ENCODE data around the gene ELP1. TPM values are rescaled to one million over a fixed set of nuclear protein-coding genes. Genes with fewer than 3 reads are reported as not detected.
A peak's percentile ranks its signal among the peaks of the same experiment; 100 is the strongest.

The ELP1 gene
- total and polyA plus RNA-seq, 7 experiments from 2014 or later: 13.7 to 41.4 (median 25.1) TPM

DNA sequence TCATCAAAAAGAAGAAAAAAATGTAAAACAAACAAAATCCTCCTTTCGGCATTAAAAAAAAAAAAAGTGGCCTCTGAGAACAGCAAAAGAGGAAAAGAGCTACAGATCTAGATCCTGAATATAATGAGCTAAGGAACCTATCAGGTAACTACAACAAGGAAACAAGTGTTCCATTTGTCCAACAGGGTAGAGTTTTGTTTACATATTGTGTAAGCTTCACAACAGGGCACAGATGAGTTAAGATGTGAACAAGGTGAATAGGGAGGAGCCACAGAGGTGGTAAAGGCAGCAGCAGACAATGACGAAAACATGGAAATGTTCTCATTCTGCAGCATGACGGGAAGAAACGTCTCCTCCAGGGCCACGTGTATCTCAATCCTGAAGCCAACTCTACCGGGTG lies 14.4 kb downstream of the ELP1 start:
- ChIA-PET CTCF (interaction anchor here (0.6 kb wide), 1 partner anchor 267 kb away, joined by 3 read pairs; no protein-coding TSS in a partner anchor), POLR2A (interaction anchor here (1.0 kb wide), 1 partner anchor 14 kb away, joined by 3 read pairs; the partner anchor contains the start of genes ABITRAM and ELP1)
- Histone ChIP-seq H3K4me3 (ENCODE audit: low read length) (no peak overlapping the region), H3K4me1 (ENCODE audit: control insufficient read depth in 2 of 2, insufficient read depth in 2 of 2, low read length in 2 of 2) (no peaks in the 10 kb centered on the region), H3K27me3 (ENCODE audit: control insufficient read depth in 2 of 2, insufficient read depth in 2 of 2, low read length in 2 of 2) (no peaks in the 10 kb centered on the region), H3K36me3 (ENCODE audit: control insufficient read depth in 2 of 3, insufficient read depth in 3 of 3, low read length in 3 of 3) (peaks cover 4 to 75% (median 31%) of the 10 kb centered on the region in 3 experiments), H3K27ac (ENCODE audit: low read depth, low read length) (no peak overlapping the region), H3K9me3 (ENCODE audit: control insufficient read depth in 2 of 3, low read length in 3 of 3) (no peaks in the 10 kb centered on the region)
- intact Hi-C loops (cut with micrococcal nuclease): no loop called here
- no peak for DNase-seq
- peaks cover 3 to 67% (median 30%) of the 10 kb centered on the region in 5 donors for H3K36me3 Mint-ChIP-seq
- peak overlapping the region in 2 of 9 donors; percentile 22 to 48 for H3K27ac Mint-ChIP-seq
- no peak for ATAC-seq
- H3K4me1 Mint-ChIP-seq: peaks cover 0 to 3% (median 0%) of the 10 kb centered on the region in 7 donors
- no peaks in the 10 kb centered on the region for H3K27me3 Mint-ChIP-seq
- no peaks in the 10 kb centered on the region for H3K9me3 Mint-ChIP-seq
- H3K4me3 Mint-ChIP-seq: no peak overlapping the region

DNA sequence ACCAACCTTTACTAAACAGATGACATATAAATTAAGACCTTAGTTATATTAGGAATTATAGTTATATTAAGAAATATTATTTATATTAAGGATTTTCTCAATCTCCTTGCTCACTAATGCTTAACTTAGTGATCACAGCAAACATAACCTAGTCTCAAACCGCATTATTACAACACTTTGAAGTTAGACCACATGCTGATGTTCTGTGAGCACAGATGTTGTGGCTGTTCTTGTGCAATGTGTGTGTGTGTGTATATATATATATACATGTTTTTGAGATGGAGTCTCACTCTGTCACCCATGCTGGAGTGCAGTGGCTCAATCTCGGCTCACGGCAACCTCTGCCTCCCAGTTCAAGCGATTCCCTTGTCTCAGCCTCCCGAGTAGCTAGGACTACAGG lies 20.5 kb downstream of the ELP1 start:
- peaks cover 0 to 61% (median 14%) of the 10 kb centered on the region in 3 experiments for H3K36me3 ChIP-seq (ENCODE audit: control insufficient read depth in 2 of 3, insufficient read depth in 3 of 3, low read length in 3 of 3)
- no peaks in the 10 kb centered on the region for H3K27me3 ChIP-seq (ENCODE audit: control insufficient read depth in 2 of 2, insufficient read depth in 2 of 2, low read length in 2 of 2)
- H3K9me3 ChIP-seq (ENCODE audit: control insufficient read depth in 2 of 3, low read length in 3 of 3): no peaks in the 10 kb centered on the region
- peak overlapping the region in 1 of 9 donors; percentile 57 for H3K27ac Mint-ChIP-seq
- POLR2A ChIA-PET: no interaction called here
- intact Hi-C loops (cut with micrococcal nuclease): no loop called here
- no peak overlapping the region for H3K4me3 ChIP-seq (ENCODE audit: low read length)
- peaks cover 12 to 55% (median 29%) of the 10 kb centered on the region in 5 donors for H3K36me3 Mint-ChIP-seq
- H3K4me1 ChIP-seq (ENCODE audit: control insufficient read depth in 2 of 2, insufficient read depth in 2 of 2, low read length in 2 of 2): peaks cover 7% of the 10 kb centered on the region in 2 donors
- no peak overlapping the region for H3K27ac ChIP-seq (ENCODE audit: low read depth, low read length)
- peaks cover 9 to 22% (median 15%) of the 10 kb centered on the region in 7 donors for H3K4me1 Mint-ChIP-seq
- no peaks in the 10 kb centered on the region for H3K27me3 Mint-ChIP-seq
- H3K9me3 Mint-ChIP-seq: no peaks in the 10 kb centered on the region
- H3K4me3 Mint-ChIP-seq: no peak overlapping the region
- DNase-seq: no peak
- CTCF ChIA-PET: no interaction called here
- ATAC-seq: peak; percentile 58

DNA sequence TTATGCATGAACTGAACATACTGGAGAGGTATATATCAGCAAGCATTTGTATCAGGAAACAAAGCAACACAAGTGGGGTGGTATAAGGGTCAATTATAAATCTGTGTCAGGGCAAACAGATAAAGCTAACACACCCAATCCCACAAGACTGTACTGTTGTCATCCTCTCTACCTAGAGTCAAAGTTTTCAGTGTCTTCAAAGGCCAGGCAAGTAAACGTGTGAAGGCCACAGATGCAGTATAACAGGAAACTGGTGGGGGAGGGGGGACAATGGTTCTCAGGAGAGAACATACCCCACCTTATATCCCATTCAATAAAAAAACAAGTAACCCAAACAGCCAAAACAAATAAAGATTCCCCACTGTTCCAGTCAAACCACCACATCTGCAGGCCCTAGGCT lies 22.1 kb downstream of the ELP1 start:
- CTCF ChIA-PET: no interaction called here
- H3K27ac ChIP-seq (ENCODE audit: low read depth, low read length): peak overlapping the region; percentile 30

GRCh38 chr9:108910914-108911313 lies 23.0 kb downstream of the ELP1 start:
- CTCF ChIA-PET: no interaction called here
- Histone ChIP-seq H3K36me3 (ENCODE audit: control insufficient read depth in 2 of 3, insufficient read depth in 3 of 3, low read length in 3 of 3) (peaks cover 5 to 67% (median 10%) of the 10 kb centered on the region in 3 experiments), H3K27ac (ENCODE audit: low read depth, low read length) (no peak overlapping the region)

More for the DNA sequence above, 22.1 kb downstream of the ELP1 start:
- Mint-ChIP-seq H3K9me3 (no peaks in the 10 kb centered on the region), H3K27ac (peak overlapping the region in 8 of 9 donors; percentile 14 to 90 (median 64)), H3K36me3 (peaks cover 18 to 56% (median 42%) of the 10 kb centered on the region in 5 donors), H3K27me3 (no peaks in the 10 kb centered on the region), H3K4me3 (peak overlapping the region in 5 of 10 donors; percentile 6 to 30 (median 17)), H3K4me1 (peaks cover 9 to 22% (median 15%) of the 10 kb centered on the region in 7 donors)
- Histone ChIP-seq H3K36me3 (ENCODE audit: control insufficient read depth in 2 of 3, insufficient read depth in 3 of 3, low read length in 3 of 3) (peaks cover 5 to 62% (median 13%) of the 10 kb centered on the region in 3 experiments), H3K4me1 (ENCODE audit: control insufficient read depth in 2 of 2, insufficient read depth in 2 of 2, low read length in 2 of 2) (peaks cover 7% of the 10 kb centered on the region in 2 donors), H3K9me3 (ENCODE audit: control insufficient read depth in 2 of 3, low read length in 3 of 3) (no peaks in the 10 kb centered on the region), H3K4me3 (ENCODE audit: low read length) (no peak overlapping the region), H3K27me3 (ENCODE audit: control insufficient read depth in 2 of 2, insufficient read depth in 2 of 2, low read length in 2 of 2) (no peaks in the 10 kb centered on the region)
- POLR2A ChIA-PET: no interaction called here
- intact Hi-C loops (cut with micrococcal nuclease): no loop called here
- peak; percentile 54 for ATAC-seq
- DNase-seq: peak in 5 of 9 donors; percentile 18 to 40 (median 20)

GRCh38 chr9:108910402-108910801 lies 23.5 kb downstream of the ELP1 start:
- peaks cover 7% of the 10 kb centered on the region in 2 donors for H3K4me1 ChIP-seq (ENCODE audit: control insufficient read depth in 2 of 2, insufficient read depth in 2 of 2, low read length in 2 of 2)
- POLR2A ChIA-PET: no interaction called here
- no peak overlapping the region for H3K4me3 Mint-ChIP-seq
- H3K4me3 ChIP-seq (ENCODE audit: low read length): no peak overlapping the region
- no peaks in the 10 kb centered on the region for H3K9me3 Mint-ChIP-seq
- no peak overlapping the region for H3K27ac ChIP-seq (ENCODE audit: low read depth, low read length)
- H3K36me3 ChIP-seq (ENCODE audit: control insufficient read depth in 2 of 3, insufficient read depth in 3 of 3, low read length in 3 of 3): peaks cover 5 to 67% (median 13%) of the 10 kb centered on the region in 3 experiments
- CTCF ChIA-PET: no interaction called here
- no peak for DNase-seq
- peak overlapping the region in 6 of 9 donors; percentile 6 to 90 (median 65) for H3K27ac Mint-ChIP-seq
- intact Hi-C loops (cut with micrococcal nuclease): no loop called here
- H3K9me3 ChIP-seq (ENCODE audit: control insufficient read depth in 2 of 3, low read length in 3 of 3): no peaks in the 10 kb centered on the region
- no peak for ATAC-seq
- no peaks in the 10 kb centered on the region for H3K27me3 Mint-ChIP-seq
- no peaks in the 10 kb centered on the region for H3K27me3 ChIP-seq (ENCODE audit: control insufficient read depth in 2 of 2, insufficient read depth in 2 of 2, low read length in 2 of 2)
- peaks cover 20 to 55% (median 36%) of the 10 kb centered on the region in 5 donors for H3K36me3 Mint-ChIP-seq
- peaks cover 9 to 22% (median 15%) of the 10 kb centered on the region in 7 donors for H3K4me1 Mint-ChIP-seq

More at GRCh38 chr9:108910914-108911313, 23.0 kb downstream of the ELP1 start:
- Mint-ChIP-seq H3K27ac (peak overlapping the region in 7 of 9 donors; percentile 5 to 90 (median 67)), H3K4me3 (no peak overlapping the region), H3K4me1 (peaks cover 9 to 22% (median 15%) of the 10 kb centered on the region in 7 donors), H3K36me3 (peaks cover 21 to 57% (median 38%) of the 10 kb centered on the region in 5 donors), H3K9me3 (no peaks in the 10 kb centered on the region), H3K27me3 (no peaks in the 10 kb centered on the region)
- Histone ChIP-seq H3K27me3 (ENCODE audit: control insufficient read depth in 2 of 2, insufficient read depth in 2 of 2, low read length in 2 of 2) (no peaks in the 10 kb centered on the region), H3K9me3 (ENCODE audit: control insufficient read depth in 2 of 3, low read length in 3 of 3) (no peaks in the 10 kb centered on the region), H3K4me3 (ENCODE audit: low read length) (no peak overlapping the region), H3K4me1 (ENCODE audit: control insufficient read depth in 2 of 2, insufficient read depth in 2 of 2, low read length in 2 of 2) (peaks cover 7% of the 10 kb centered on the region in 2 donors)
- intact Hi-C loops (cut with micrococcal nuclease): no loop called here
- no peak for ATAC-seq
- POLR2A ChIA-PET: no interaction called here
- DNase-seq: no peak

- no peaks in the 10 kb centered on the region for H3K9me3 ChIP-seq (ENCODE audit: control insufficient read depth in 2 of 3, low read length in 3 of 3)
- H3K36me3 Mint-ChIP-seq: peaks cover 26 to 77% (median 55%) of the 10 kb centered on the region in 5 donors
- H3K27ac Mint-ChIP-seq: no peak overlapping the region
- H3K4me3 Mint-ChIP-seq: no peak overlapping the region
- POLR2A ChIA-PET: no interaction called here
- ATAC-seq (no peak), DNase-seq (no peak)
- intact Hi-C loops (cut with micrococcal nuclease): no loop called here
- H3K4me3 ChIP-seq (ENCODE audit: low read length): no peak overlapping the region
- no peaks in the 10 kb centered on the region for H3K9me3 Mint-ChIP-seq
- peaks cover 27 to 93% (median 29%) of the 10 kb centered on the region in 3 experiments for H3K36me3 ChIP-seq (ENCODE audit: control insufficient read depth in 2 of 3, insufficient read depth in 3 of 3, low read length in 3 of 3)
- no peaks in the 10 kb centered on the region for H3K27me3 Mint-ChIP-seq
- no peaks in the 10 kb centered on the region for H3K4me1 ChIP-seq (ENCODE audit: control insufficient read depth in 2 of 2, insufficient read depth in 2 of 2, low read length in 2 of 2)
- H3K27ac ChIP-seq (ENCODE audit: low read depth, low read length): no peak overlapping the region
- CTCF ChIA-PET: no interaction called here
- H3K4me1 Mint-ChIP-seq: peaks cover 0 to 6% (median under 1%) of the 10 kb centered on the region in 7 donors
- no peaks in the 10 kb centered on the region for H3K27me3 ChIP-seq (ENCODE audit: control insufficient read depth in 2 of 2, insufficient read depth in 2 of 2, low read length in 2 of 2)
Observed at GRCh38 chr9:108905494-108905893, 28.4 kb downstream of the ELP1 start.

- Histone ChIP-seq H3K4me3 (ENCODE audit: low read length) (no peak overlapping the region), H3K4me1 (ENCODE audit: control insufficient read depth in 2 of 2, insufficient read depth in 2 of 2, low read length in 2 of 2) (no peaks in the 10 kb centered on the region), H3K9me3 (ENCODE audit: control insufficient read depth in 2 of 3, low read length in 3 of 3) (no peaks in the 10 kb centered on the region), H3K27ac (ENCODE audit: low read depth, low read length) (no peak overlapping the region), H3K36me3 (ENCODE audit: control insufficient read depth in 2 of 3, insufficient read depth in 3 of 3, low read length in 3 of 3) (peaks cover 27 to 89% (median 29%) of the 10 kb centered on the region in 3 experiments), H3K27me3 (ENCODE audit: control insufficient read depth in 2 of 2, insufficient read depth in 2 of 2, low read length in 2 of 2) (no peaks in the 10 kb centered on the region)
- CTCF ChIA-PET: no interaction called here
- Mint-ChIP-seq H3K27me3 (no peaks in the 10 kb centered on the region), H3K9me3 (no peaks in the 10 kb centered on the region), H3K4me1 (peaks cover 0 to 6% (median 0%) of the 10 kb centered on the region in 7 donors), H3K4me3 (no peak overlapping the region), H3K36me3 (peaks cover 32 to 76% (median 51%) of the 10 kb centered on the region in 5 donors), H3K27ac (no peak overlapping the region)
- ATAC-seq (no peak), DNase-seq (no peak)
- POLR2A ChIA-PET: no interaction called here
- intact Hi-C loops (cut with micrococcal nuclease): loop anchor here in 1 of 2 donors (5.0 kb wide), 1 partner anchor 48 kb away; no protein-coding TSS in a partner anchor
Observed at GRCh38 chr9:108904161-108904560, 29.8 kb downstream of the ELP1 start.
